Neural cell (in vitro differentiated cells): ENCODE measurements around the gene KLC3.

Experiments
- EP300 ChIP-seq: fragments of 450-650 bp; conservative IDR thresholded peaks from 2 replicates; pipeline ENCODE4 v1.6.1; 2014; ENCODE audit warnings: antibody characterized with exemption, mild to moderate bottlenecking, moderate library complexity; ENCODE audit not compliant: poor library complexity, severe bottlenecking
- EZH2 ChIP-seq: fragments of 200-600, 300-800 bp; shearing (Covaris generic), sonication (generic); IDR thresholded peaks from 2 replicates; pipeline ENCODE4 v1.6.1; 2014; ENCODE audit warnings: antibody characterized with exemption, low read length, borderline replicate concordance, mild to moderate bottlenecking; ENCODE audit not compliant: insufficient read depth, poor library complexity, severe bottlenecking
- POLR2AphosphoS5 ChIP-seq: IDR thresholded peaks from 2 replicates; pipeline ENCODE4 v1.6.1; 2012
- RAD21 ChIP-seq: fragments of 450-650 bp; conservative IDR thresholded peaks from 2 replicates; pipeline ENCODE4 v1.6.1; 2014; ENCODE audit warnings: antibody characterized with exemption, mild to moderate bottlenecking, moderate library complexity
- SMC3 ChIP-seq: fragments of 450-650 bp; conservative IDR thresholded peaks from 2 replicates; pipeline ENCODE4 v1.6.1; 2014; ENCODE audit warnings: antibody characterized with exemption, mild to moderate bottlenecking, moderate library complexity; ENCODE audit not compliant: poor library complexity
- TAF1 ChIP-seq: IDR thresholded peaks from 2 replicates; pipeline ENCODE4 v1.6.1; 2012; ENCODE audit warnings: low read depth
- TF ChIP-seq, protein P1 (sequence below): fragments of 450-650 bp; IDR thresholded peaks from 2 replicates; pipeline ENCODE4 v1.5.1; 2014; ENCODE audit warnings: antibody characterized with exemption, mild to moderate bottlenecking, moderate library complexity; ENCODE audit not compliant: poor library complexity, severe bottlenecking

- TF ChIP-seq, protein P1, sequence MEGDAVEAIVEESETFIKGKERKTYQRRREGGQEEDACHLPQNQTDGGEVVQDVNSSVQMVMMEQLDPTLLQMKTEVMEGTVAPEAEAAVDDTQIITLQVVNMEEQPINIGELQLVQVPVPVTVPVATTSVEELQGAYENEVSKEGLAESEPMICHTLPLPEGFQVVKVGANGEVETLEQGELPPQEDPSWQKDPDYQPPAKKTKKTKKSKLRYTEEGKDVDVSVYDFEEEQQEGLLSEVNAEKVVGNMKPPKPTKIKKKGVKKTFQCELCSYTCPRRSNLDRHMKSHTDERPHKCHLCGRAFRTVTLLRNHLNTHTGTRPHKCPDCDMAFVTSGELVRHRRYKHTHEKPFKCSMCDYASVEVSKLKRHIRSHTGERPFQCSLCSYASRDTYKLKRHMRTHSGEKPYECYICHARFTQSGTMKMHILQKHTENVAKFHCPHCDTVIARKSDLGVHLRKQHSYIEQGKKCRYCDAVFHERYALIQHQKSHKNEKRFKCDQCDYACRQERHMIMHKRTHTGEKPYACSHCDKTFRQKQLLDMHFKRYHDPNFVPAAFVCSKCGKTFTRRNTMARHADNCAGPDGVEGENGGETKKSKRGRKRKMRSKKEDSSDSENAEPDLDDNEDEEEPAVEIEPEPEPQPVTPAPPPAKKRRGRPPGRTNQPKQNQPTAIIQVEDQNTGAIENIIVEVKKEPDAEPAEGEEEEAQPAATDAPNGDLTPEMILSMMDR, result no peak
- TF ChIP-seq EP300 (no peak), SMC3 (no peak), TAF1 (no peak), EZH2 (no peak), RAD21 (no peak), POLR2AphosphoS5 (no peak)
Measured at GRCh38 chr19:45391346-45391745, 50.8 kb downstream of the KLC3 start.
